Measurements from ENCODE around the gene ACSL6. TPM values are rescaled to one million over a fixed set of nuclear protein-coding genes. Genes with fewer than 3 reads are reported as not detected.
"Not testable (repeated sequence)": the region's sequence is repeated elsewhere in the genome, so short reads cannot be mapped to it uniquely, and the experiment has no call there.

Gene ACSL6
- total RNA-seq, 3 donors from 2014 or later = 0.32 to 1.8 (median 0.33) TPM

- no peak for TF ChIP-seq CTCF (IDR thresholded peaks at IDR 0.05)
- TF ChIP-seq POLR2A (IDR thresholded peaks at IDR 0.05) = no peak
- no peak for TF ChIP-seq POLR2AphosphoS5 (IDR thresholded peaks at IDR 0.05)
- Histone ChIP-seq H3K9me3 (peaks cover 0 to 2% of the 10 kb centered on the region in 2 donors), H3K27ac (no peak overlapping the region), H3K27me3 (no peaks in the 10 kb centered on the region), H3K4me3 (no peak overlapping the region), H3K36me3 (no peaks in the 10 kb centered on the region), H3K4me1 (no peaks in the 10 kb centered on the region)
- intact Hi-C loops (cut with DNase I; ENCODE audit: low total_unique reads) = no loop called here
- DNase-seq (ENCODE audit: low spot score in 2 of 2) = no peak
Measured at GRCh38 chr5:131914472-131914871, 97.0 kb downstream of the ACSL6 start.

GRCh38 chr5:131913603-131914002 lies 97.9 kb downstream of the ACSL6 start:
- Histone ChIP-seq H3K4me1 (no peaks in the 10 kb centered on the region), H3K27ac (no peak overlapping the region), H3K9me3 (peaks cover 0 to 11% of the 10 kb centered on the region in 2 donors), H3K36me3 (no peaks in the 10 kb centered on the region), H3K27me3 (no peaks in the 10 kb centered on the region), H3K4me3 (no peak overlapping the region)
- DNase-seq (ENCODE audit: low spot score in 2 of 2) = no peak
- intact Hi-C loops (cut with DNase I; ENCODE audit: low total_unique reads) = no loop called here
- TF ChIP-seq POLR2A (IDR thresholded peaks at IDR 0.05) (no peak), CTCF (IDR thresholded peaks at IDR 0.05) (no peak), POLR2AphosphoS5 (IDR thresholded peaks at IDR 0.05) (no peak)

GRCh38 chr5:131906668-131907067 lies 104.8 kb downstream of the ACSL6 start:
- Histone ChIP-seq H3K36me3 (no peaks in the 10 kb centered on the region), H3K4me1 (no peaks in the 10 kb centered on the region), H3K27ac (no peak overlapping the region), H3K27me3 (no peaks in the 10 kb centered on the region), H3K9me3 (peaks cover 0 to 33% of the 10 kb centered on the region in 2 donors), H3K4me3 (no peak overlapping the region)
- DNase-seq (ENCODE audit: low spot score in 2 of 2) = no peak
- intact Hi-C loops (cut with DNase I; ENCODE audit: low total_unique reads) = no loop called here
- TF ChIP-seq CTCF (IDR thresholded peaks at IDR 0.05) (no peak), POLR2AphosphoS5 (IDR thresholded peaks at IDR 0.05) (no peak), POLR2A (IDR thresholded peaks at IDR 0.05) (no peak)

- H3K36me3 ChIP-seq; H3K27ac ChIP-seq; intact Hi-C loops (cut with DNase I; ENCODE audit: low total_unique reads); DNase-seq (ENCODE audit: low spot score in 2 of 2); H3K4me1 ChIP-seq; H3K27me3 ChIP-seq; H3K4me3 ChIP-seq: not testable (repeated sequence)
- H3K9me3 ChIP-seq = peaks cover 0 to 26% of the 10 kb centered on the region in 2 donors
Measured at GRCh38 chr5:131902266-131902665, 109.2 kb downstream of the ACSL6 start.

Other genes starting within 250 kb of the ACSL6 start
- 10 to 100 TPM; 60.3 to 96.3 (median 70.9) TPM for gene FNIP1, start 214.6 kb downstream of the ACSL6 start, total RNA-seq
- not detected for gene MEIKIN, start 66.0 kb downstream of the ACSL6 start, total RNA-seq
- not detected for gene IL3, start 49.0 kb upstream of the ACSL6 start, total RNA-seq
- not detected for gene CSF2, start 62.1 kb upstream of the ACSL6 start, total RNA-seq
- gene P4HA2, start 216.2 kb upstream of the ACSL6 start, total RNA-seq = 10 to 100 TPM; 21.8 to 34.8 (median 26.2) TPM
- 100 to 1,000 TPM in 1 of 3 donors, 10 to 100 TPM in 1, 1 to 10 TPM in 1; 9.0 to 102 (median 71.4) TPM for gene PDLIM4, start 246.0 kb upstream of the ACSL6 start, total RNA-seq